ENCODE data around the gene TOMM40L. TPM values are rescaled to one million over a fixed set of nuclear protein-coding genes. Genes with fewer than 3 reads are reported as not detected.

Gene TOMM40L
- total RNA-seq, 4 donors from 2014 or later: 9.1 to 24.1 (median 16.3) TPM

DNA sequence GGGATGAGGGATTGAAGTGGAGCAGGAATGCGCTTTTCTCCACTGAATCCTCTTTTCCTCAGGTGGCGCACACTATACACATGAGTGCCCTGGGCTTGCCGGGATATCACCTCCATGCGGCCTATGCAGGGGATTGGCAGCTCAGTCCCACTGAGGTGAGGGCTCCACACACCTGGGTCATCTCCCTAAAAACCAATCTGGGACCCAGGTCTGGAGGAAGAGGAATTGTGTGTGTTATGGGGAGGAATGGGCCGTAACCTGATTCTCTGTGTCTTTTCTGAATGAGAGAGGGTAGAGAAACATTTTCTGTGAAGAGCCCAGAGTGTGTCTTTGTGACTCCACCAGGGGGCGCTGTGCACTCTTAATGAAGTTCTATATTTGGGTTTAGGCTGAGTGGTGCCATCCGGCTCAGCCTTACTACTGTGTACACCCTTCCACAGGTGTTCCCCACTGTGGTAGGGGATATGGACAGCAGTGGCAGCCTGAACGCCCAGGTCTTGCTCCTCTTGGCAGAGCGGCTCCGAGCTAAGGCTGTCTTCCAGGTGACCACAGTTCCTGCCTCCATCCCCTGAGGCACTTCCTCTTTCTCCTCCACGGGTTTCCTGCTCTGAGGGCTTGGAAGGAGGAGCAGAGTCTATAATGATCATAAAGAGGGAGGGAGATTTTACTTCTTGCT, 1.5 kb downstream of the TOMM40L start:
- intact Hi-C loops (cut with DNase I): loop anchor here (2.0 to 5.0 kb wide), 3 partner anchors 63 to 155 kb away; partner anchors contain the start of gene MPZ
- Histone ChIP-seq H3K27me3 (no peaks in the 10 kb centered on the region), H3K4me1 (peaks cover 26 to 30% (median 27%) of the 10 kb centered on the region in 4 donors), H3K9me3 (no peaks in the 10 kb centered on the region), H3K36me3 (peaks cover 20 to 35% (median 32%) of the 10 kb centered on the region in 4 donors), H3K4me3 (peak overlapping the region; percentile 71 to 90 (median 80)), H3K27ac (replicated peaks in 1 of 4) (peak overlapping the region; percentile 80 to 88 (median 82))
- peak; percentile 97 for DNase-seq (ENCODE audit: extremely low spot score)
- 37% methylated on average over 9 of the region's 11 CpGs for WGBS
- TF ChIP-seq POLR2AphosphoS5 (IDR thresholded peaks at IDR 0.05): peak in 1 of 2 donors; percentile 44
- TF ChIP-seq EP300 (IDR thresholded peaks at IDR 0.05): no peak
- TF ChIP-seq, protein P1, sequence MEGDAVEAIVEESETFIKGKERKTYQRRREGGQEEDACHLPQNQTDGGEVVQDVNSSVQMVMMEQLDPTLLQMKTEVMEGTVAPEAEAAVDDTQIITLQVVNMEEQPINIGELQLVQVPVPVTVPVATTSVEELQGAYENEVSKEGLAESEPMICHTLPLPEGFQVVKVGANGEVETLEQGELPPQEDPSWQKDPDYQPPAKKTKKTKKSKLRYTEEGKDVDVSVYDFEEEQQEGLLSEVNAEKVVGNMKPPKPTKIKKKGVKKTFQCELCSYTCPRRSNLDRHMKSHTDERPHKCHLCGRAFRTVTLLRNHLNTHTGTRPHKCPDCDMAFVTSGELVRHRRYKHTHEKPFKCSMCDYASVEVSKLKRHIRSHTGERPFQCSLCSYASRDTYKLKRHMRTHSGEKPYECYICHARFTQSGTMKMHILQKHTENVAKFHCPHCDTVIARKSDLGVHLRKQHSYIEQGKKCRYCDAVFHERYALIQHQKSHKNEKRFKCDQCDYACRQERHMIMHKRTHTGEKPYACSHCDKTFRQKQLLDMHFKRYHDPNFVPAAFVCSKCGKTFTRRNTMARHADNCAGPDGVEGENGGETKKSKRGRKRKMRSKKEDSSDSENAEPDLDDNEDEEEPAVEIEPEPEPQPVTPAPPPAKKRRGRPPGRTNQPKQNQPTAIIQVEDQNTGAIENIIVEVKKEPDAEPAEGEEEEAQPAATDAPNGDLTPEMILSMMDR (IDR thresholded peaks at IDR 0.05): peak; percentile 86 to 92 (median 89)
- TF ChIP-seq POLR2A (IDR thresholded peaks at IDR 0.05; ENCODE audit: low read depth): no peak

DNA sequence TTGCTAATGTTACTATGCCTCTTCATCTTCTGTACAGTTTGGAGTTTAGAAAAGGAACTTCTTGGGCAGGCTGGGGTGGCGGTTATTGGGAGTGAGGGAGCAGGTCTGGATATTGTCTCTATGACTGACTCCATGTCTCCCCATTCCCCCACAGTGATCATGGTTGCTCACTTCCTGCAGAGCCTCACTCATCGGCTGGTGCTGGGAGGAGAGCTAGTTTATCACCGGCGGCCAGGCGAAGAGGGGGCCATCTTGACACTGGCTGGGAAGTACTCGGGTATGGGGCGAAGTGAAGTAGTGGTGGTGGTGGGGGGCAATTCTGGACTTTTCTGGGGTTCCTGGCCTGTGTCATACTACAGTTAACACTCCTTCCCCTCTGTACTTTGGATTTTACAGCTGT, 2.2 kb downstream of the TOMM40L start:
- no peak for DNase-seq (ENCODE audit: extremely low spot score)
- intact Hi-C loops (cut with DNase I): loop anchor here (5.0 kb wide), 1 partner anchor 79 kb away; the partner anchor contains the start of gene MPZ

DNA sequence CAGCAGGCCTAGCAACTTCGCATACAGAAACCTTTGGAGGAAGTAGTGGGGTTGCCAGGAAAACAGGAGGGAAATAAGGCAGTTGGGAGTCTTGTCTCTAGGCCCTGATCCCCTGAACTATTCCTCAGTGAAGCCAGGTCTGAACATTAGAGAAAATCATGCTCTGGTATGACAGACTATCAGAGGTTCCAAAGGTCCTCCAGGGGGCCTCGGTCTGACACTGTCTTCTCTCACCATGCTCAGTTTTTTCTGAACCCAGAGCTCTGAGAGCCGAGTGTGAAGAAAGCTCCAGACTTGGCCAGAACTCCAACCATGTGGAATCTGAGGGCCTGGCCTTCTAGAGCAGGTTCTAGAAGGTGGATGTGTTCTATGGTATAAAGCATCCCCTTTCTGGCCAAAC, 4.0 kb downstream of the TOMM40L start:
- Histone ChIP-seq H3K27me3 (no peaks in the 10 kb centered on the region), H3K4me1 (peaks cover 26 to 29% (median 26%) of the 10 kb centered on the region in 4 donors), H3K27ac (replicated peaks in 1 of 4) (no peak overlapping the region), H3K4me3 (no peak overlapping the region), H3K36me3 (peaks cover 20 to 35% (median 32%) of the 10 kb centered on the region in 4 donors), H3K9me3 (no peaks in the 10 kb centered on the region)
- DNase-seq (ENCODE audit: extremely low spot score): no peak
- 65% methylated on average over 3 of the region's 3 CpGs for WGBS
- intact Hi-C loops (cut with DNase I): loop anchor here (5.0 kb wide), 2 partner anchors 77 to 132 kb away; partner anchors contain the start of gene MPZ
- TF ChIP-seq POLR2AphosphoS5 (IDR thresholded peaks at IDR 0.05): no peak
- TF ChIP-seq, protein P1 (IDR thresholded peaks at IDR 0.05): no peak
- no peak for TF ChIP-seq POLR2A (IDR thresholded peaks at IDR 0.05; ENCODE audit: low read depth)
- TF ChIP-seq EP300 (IDR thresholded peaks at IDR 0.05): no peak

More for the DNA sequence above, 2.2 kb downstream of the TOMM40L start:
- peaks cover 26 to 30% (median 27%) of the 10 kb centered on the region in 4 donors for H3K4me1 ChIP-seq
- no peaks in the 10 kb centered on the region for H3K9me3 ChIP-seq
- no peak overlapping the region for H3K4me3 ChIP-seq
- peaks cover 20 to 35% (median 32%) of the 10 kb centered on the region in 4 donors for H3K36me3 ChIP-seq
- TF ChIP-seq, protein P1 (IDR thresholded peaks at IDR 0.05): no peak
- no peak for TF ChIP-seq POLR2AphosphoS5 (IDR thresholded peaks at IDR 0.05)
- no peak for TF ChIP-seq EP300 (IDR thresholded peaks at IDR 0.05)
- H3K27ac ChIP-seq (replicated peaks in 1 of 4): peak overlapping the region in 3 of 4 donors; percentile 81 to 88 (median 82)
- WGBS: 90% methylated on average over 7 of the region's 7 CpGs
- no peaks in the 10 kb centered on the region for H3K27me3 ChIP-seq

DNA sequence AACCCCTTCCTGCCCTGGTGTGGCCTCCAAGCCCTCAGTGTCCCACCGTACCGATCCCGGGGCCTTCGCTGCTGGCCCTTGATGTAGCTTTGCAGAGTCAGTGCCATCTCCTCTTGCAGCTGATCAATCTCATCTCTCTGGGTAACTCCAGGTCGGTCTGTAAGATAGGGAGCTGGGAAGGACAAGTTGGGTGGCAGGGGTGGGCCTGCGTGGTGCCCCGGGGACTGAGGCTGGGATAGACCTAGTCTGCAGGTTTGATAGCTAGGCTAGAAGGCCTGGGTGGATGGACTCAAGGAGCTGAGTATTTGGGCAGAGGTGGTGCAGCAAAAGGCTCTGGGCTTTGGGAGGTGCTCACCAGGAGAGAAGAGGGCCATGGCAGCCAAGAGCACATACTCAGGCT, 4.9 kb downstream of the TOMM40L start:
- TF ChIP-seq POLR2A (IDR thresholded peaks at IDR 0.05; ENCODE audit: low read depth) (no peak), POLR2AphosphoS5 (IDR thresholded peaks at IDR 0.05) (no peak), EP300 (IDR thresholded peaks at IDR 0.05) (no peak)
- TF ChIP-seq, protein P1 (IDR thresholded peaks at IDR 0.05): no peak
- DNase-seq (ENCODE audit: extremely low spot score): no peak
- intact Hi-C loops (cut with DNase I): loop anchor here (5.0 kb wide), 1 partner anchor 132 kb away; no protein-coding TSS in a partner anchor
- Histone ChIP-seq H3K36me3 (peaks cover 20 to 35% (median 32%) of the 10 kb centered on the region in 4 donors), H3K9me3 (no peaks in the 10 kb centered on the region), H3K4me3 (no peak overlapping the region), H3K4me1 (peaks cover 20 to 21% (median 20%) of the 10 kb centered on the region in 4 donors), H3K27me3 (no peaks in the 10 kb centered on the region), H3K27ac (replicated peaks in 1 of 4) (no peak overlapping the region)
- WGBS: 98% methylated on average over 7 of the region's 7 CpGs

Data from esophagus muscularis mucosa (tissue), 4 donors.